Keratinocyte (primary cell): ENCODE measurements around the gene CLSTN1. TPM values are rescaled to one million over a fixed set of nuclear protein-coding genes. Genes with fewer than 3 reads are reported as not detected.

ENCODE experiments used
- DNase-seq: peaks from one replicate; pipeline ENCODE4 v3.0.0-alpha.2; 2011; ENCODE audit warnings: low read depth, missing footprints, low spot score
- FAIRE-seq: peaks from 2 replicates; lab custom pipeline; 2011; peaks lifted over from hg19 to GRCh38; lab: Jason Lieb, UNC
- H2AFZ ChIP-seq: 2 replicates; pipeline ENCODE4 v1.6.0; 2012; ENCODE audit warnings: low read length, control low read depth, inconsistent platforms; ENCODE audit not compliant: control insufficient read depth
- H3K27ac ChIP-seq: 2 replicates; pipeline ENCODE4 v1.5.1; 2011; ENCODE audit warnings: low read length; ENCODE audit not compliant: control insufficient read depth, insufficient read depth
- H3K27me3 ChIP-seq: 3 replicates; pipeline ENCODE4 v1.6.0; 2011; ENCODE audit warnings: low read length; ENCODE audit not compliant: control insufficient read depth, insufficient read depth; ENCODE audit errors: extremely low read depth
- H3K36me3 ChIP-seq, 2 experiments: 2 replicates in 1 of 2; 3 replicates in 1 of 2; pipeline ENCODE4 v1.5.1; 2011; ENCODE audit warnings: low read length in 2 of 2, mild to moderate bottlenecking in 1 of 2; ENCODE audit not compliant: control insufficient read depth in 2 of 2, insufficient read depth in 2 of 2; ENCODE audit errors: extremely low read depth in 1 of 2
- H3K4me1 ChIP-seq: 3 replicates; pipeline ENCODE4 v1.5.1; 2011; ENCODE audit warnings: low read length; ENCODE audit not compliant: control insufficient read depth, insufficient read depth; ENCODE audit errors: extremely low read depth
- H3K4me2 ChIP-seq: 3 replicates; pipeline ENCODE4 v1.6.0; 2011; ENCODE audit warnings: low read depth, low read length; ENCODE audit not compliant: control insufficient read depth, insufficient read depth; ENCODE audit errors: extremely low read depth
- H3K4me3 ChIP-seq, 3 experiments: fragments of 200-600 bp in 1 of 3; sonication (generic) in 1 of 3; 2 replicates in 2 of 3; 3 replicates in 1 of 3; pipeline ENCODE4 v1.5.1; 2011 to 2016; ENCODE audit warnings: low read length in 3 of 3, mild to moderate bottlenecking in 3 of 3, control low read depth in 2 of 3, inconsistent platforms in 1 of 3, low read depth in 1 of 3, mixed read lengths in 1 of 3, mixed run types in 1 of 3, moderate library complexity in 1 of 3; ENCODE audit not compliant: control insufficient read depth in 2 of 3, insufficient read depth in 2 of 3; ENCODE audit errors: extremely low read depth in 1 of 3
- H3K79me2 ChIP-seq: 2 replicates; pipeline ENCODE4 v1.6.0; 2012; ENCODE audit warnings: low read length; ENCODE audit not compliant: control insufficient read depth, insufficient read depth
- H3K9ac ChIP-seq: 3 replicates; pipeline ENCODE4 v1.6.0; 2011; ENCODE audit warnings: low read length; ENCODE audit not compliant: control insufficient read depth, insufficient read depth; ENCODE audit errors: extremely low read depth
- H3K9me1 ChIP-seq: 3 replicates; pipeline ENCODE4 v1.6.0; 2011; ENCODE audit warnings: low read length; ENCODE audit not compliant: control insufficient read depth, insufficient read depth; ENCODE audit errors: extremely low read depth
- H3K9me3 ChIP-seq: 2 replicates; pipeline ENCODE4 v1.5.1; 2012; ENCODE audit warnings: low read depth, low read length; ENCODE audit not compliant: control insufficient read depth
- H4K20me1 ChIP-seq: 3 replicates; pipeline ENCODE4 v1.6.0; 2011; ENCODE audit warnings: low read length; ENCODE audit not compliant: control insufficient read depth, insufficient read depth; ENCODE audit errors: extremely low read depth
- EZH2 ChIP-seq: IDR thresholded peaks from one replicate; pipeline ENCODE4 v1.6.1; 2012; ENCODE audit warnings: inconsistent platforms, mild to moderate bottlenecking, low read length, moderate library complexity
- dilution Hi-C: fragments of 300-500 bp; cut with MboI; formaldehyde crosslinking; loops from one replicate; pipeline ENCODE4 v1.7.0; 2020; ENCODE audit warnings: low sequenced_read_pairs; ENCODE audit not compliant: extremely low pct_ligation_motif_present
- polyA plus RNA-seq, 5 experiments: library from polyadenylated mRNA; depleted of rRNA in 3 of 5; stranded (reverse) in 3 of 5; stranded (forward) in 1 of 5; unstranded in 1 of 5; fragments of >200 nt; gene quantifications; 1 replicate in 1 of 5; 2 replicates in 3 of 5; 3 replicates in 1 of 5; pipeline versions ENCODE4 v1.2.1 to v1.2.3, GENCODE V29; 2011 to 2012; ENCODE audit warnings: missing spikeins in 2 of 5, low read depth in 1 of 5, low replicate concordance in 1 of 5
- TF ChIP-seq, protein P1 (sequence below), 3 experiments: IDR thresholded peaks in 1 of 3; conservative IDR thresholded peaks in 1 of 3; optimal IDR thresholded peaks in 1 of 3; 2 replicates in 2 of 3; 3 replicates in 1 of 3; pipeline versions ENCODE3 to v1.5.1; 2011; ENCODE audit warnings: low read length in 3 of 3, mild to moderate bottlenecking in 3 of 3, moderate library complexity in 2 of 3, control low read depth in 1 of 3, inconsistent platforms in 1 of 3; ENCODE audit not compliant: insufficient read depth in 2 of 3; ENCODE audit errors: extremely low read depth in 1 of 3

Gene CLSTN1
- polyA plus RNA-seq, 1 donor (not counting 4 experiments of a cell fraction or from before 2014, with no cell fraction given) = 90.3 TPM

DNA sequence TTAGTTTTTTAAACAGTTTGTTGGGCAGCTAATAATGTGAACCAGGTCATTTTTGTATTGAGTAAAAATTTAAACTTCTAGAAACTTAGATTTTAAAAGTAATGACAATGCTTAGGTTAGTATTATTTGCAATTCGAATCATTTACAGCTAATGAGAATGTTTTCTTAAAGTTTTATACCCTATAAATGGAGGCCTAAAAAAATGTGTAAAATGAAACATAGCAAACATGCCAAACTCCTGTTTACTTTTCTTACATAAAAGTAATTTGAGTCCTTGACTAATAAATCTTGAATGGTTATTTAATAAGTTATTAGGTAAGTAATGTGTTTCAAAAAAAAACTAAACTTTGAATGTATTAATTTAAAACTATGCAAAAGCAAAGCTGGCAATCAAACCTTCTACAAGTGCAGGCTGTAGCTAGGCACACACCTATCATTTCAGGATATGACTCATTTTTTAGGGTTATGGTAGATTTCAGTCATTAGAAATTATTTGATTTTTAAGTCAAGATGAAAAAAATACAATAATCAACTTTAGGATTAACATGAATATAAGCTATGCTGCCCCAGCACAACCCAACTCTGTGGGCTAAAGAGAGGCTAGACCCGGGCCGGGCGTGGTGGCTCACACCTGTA is 41.5 kb downstream of the CLSTN1 start:
- H3K9me3 ChIP-seq = no peaks in the 10 kb centered on the region
- DNase-seq (no peak), FAIRE-seq (no peak)
- no peak overlapping the region for H3K4me2 ChIP-seq
- TF ChIP-seq, protein P1, sequence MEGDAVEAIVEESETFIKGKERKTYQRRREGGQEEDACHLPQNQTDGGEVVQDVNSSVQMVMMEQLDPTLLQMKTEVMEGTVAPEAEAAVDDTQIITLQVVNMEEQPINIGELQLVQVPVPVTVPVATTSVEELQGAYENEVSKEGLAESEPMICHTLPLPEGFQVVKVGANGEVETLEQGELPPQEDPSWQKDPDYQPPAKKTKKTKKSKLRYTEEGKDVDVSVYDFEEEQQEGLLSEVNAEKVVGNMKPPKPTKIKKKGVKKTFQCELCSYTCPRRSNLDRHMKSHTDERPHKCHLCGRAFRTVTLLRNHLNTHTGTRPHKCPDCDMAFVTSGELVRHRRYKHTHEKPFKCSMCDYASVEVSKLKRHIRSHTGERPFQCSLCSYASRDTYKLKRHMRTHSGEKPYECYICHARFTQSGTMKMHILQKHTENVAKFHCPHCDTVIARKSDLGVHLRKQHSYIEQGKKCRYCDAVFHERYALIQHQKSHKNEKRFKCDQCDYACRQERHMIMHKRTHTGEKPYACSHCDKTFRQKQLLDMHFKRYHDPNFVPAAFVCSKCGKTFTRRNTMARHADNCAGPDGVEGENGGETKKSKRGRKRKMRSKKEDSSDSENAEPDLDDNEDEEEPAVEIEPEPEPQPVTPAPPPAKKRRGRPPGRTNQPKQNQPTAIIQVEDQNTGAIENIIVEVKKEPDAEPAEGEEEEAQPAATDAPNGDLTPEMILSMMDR (optimal IDR thresholded peaks at IDR 0.05 in 1 of 3, IDR thresholded peaks at IDR 0.05 in 1 of 3, conservative IDR thresholded peaks at IDR 0.05 in 1 of 3; ENCODE audit: extremely low read depth in 1 of 3, insufficient read depth in 2 of 3, low read length in 3 of 3) = no peak
- TF ChIP-seq EZH2 = no peak
- peaks cover 5 to 9% of the 10 kb centered on the region in 2 experiments for H3K36me3 ChIP-seq
- H3K27ac ChIP-seq = no peak overlapping the region
- H3K79me2 ChIP-seq = peaks cover 98% of the 10 kb centered on the region
- peaks cover 30% of the 10 kb centered on the region for H3K4me1 ChIP-seq
- H4K20me1 ChIP-seq = peaks cover 17% of the 10 kb centered on the region
- H3K9me1 ChIP-seq = peaks cover 2% of the 10 kb centered on the region
- no peak overlapping the region for H2AFZ ChIP-seq
- no peaks in the 10 kb centered on the region for H3K27me3 ChIP-seq
- H3K9ac ChIP-seq = no peak overlapping the region
- H3K4me3 ChIP-seq = no peak overlapping the region
- dilution Hi-C loops = loop anchor here (25.0 kb wide), 1 partner anchor 105 kb away; no protein-coding TSS in a partner anchor

DNA sequence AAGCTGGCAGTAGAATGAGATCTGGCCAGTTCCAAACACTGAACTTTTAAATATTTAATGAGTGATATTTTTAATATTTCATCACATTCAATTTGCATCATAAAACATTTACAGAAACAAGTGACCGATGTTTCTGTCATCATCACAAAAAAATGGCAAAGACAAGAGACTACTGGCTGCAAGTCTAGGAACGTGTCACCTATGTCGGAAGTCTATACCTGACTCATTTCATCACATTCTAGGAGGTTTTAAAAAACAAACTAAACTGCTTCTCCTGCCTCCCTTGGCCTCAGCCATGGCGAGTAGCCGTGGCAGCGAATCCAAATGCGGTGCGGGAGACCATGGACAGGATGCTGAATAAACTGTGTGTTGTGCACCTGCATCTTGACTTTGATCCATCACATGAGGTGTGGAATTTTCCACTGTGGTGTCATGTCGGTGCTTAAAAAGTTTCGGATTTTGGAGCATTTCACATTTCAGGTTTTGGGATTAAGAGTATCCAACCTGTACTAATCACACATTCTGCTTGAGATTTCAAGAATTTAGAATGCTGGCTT is 43.1 kb downstream of the CLSTN1 start:
- DNase-seq (no peak), FAIRE-seq (peak; percentile 49)
- Histone ChIP-seq H3K4me1 (peaks cover 38% of the 10 kb centered on the region), H4K20me1 (peaks cover 14% of the 10 kb centered on the region), H2AFZ (no peak overlapping the region), H3K9ac (no peak overlapping the region), H3K27ac (no peak overlapping the region), H3K27me3 (no peaks in the 10 kb centered on the region), H3K36me3 (peaks cover 1 to 5% of the 10 kb centered on the region in 2 experiments), H3K4me3 (no peak overlapping the region), H3K9me3 (no peaks in the 10 kb centered on the region), H3K9me1 (peaks cover 2% of the 10 kb centered on the region), H3K4me2 (peak overlapping the region; percentile 4), H3K79me2 (peaks cover 95% of the 10 kb centered on the region)
- dilution Hi-C loops = loop anchor here (25.0 kb wide), 1 partner anchor 107 kb away; no protein-coding TSS in a partner anchor
- TF ChIP-seq EZH2 = no peak
- TF ChIP-seq, protein P1 (optimal IDR thresholded peaks at IDR 0.05 in 1 of 3, IDR thresholded peaks at IDR 0.05 in 1 of 3, conservative IDR thresholded peaks at IDR 0.05 in 1 of 3; ENCODE audit: extremely low read depth in 1 of 3, insufficient read depth in 2 of 3, low read length in 3 of 3) = no peak
